GM12801 (cell line): ENCODE measurements around the gene TBC1D8.

ENCODE experiments used
- TF ChIP-seq, protein P1 (sequence below): IDR thresholded peaks from one replicate; pipeline ENCODE4 v1.5.1; 2011; ENCODE audit warnings: control low read depth; ENCODE audit not compliant: insufficient read length; ENCODE audit errors: extremely low read depth

The TBC1D8 gene

DNA sequence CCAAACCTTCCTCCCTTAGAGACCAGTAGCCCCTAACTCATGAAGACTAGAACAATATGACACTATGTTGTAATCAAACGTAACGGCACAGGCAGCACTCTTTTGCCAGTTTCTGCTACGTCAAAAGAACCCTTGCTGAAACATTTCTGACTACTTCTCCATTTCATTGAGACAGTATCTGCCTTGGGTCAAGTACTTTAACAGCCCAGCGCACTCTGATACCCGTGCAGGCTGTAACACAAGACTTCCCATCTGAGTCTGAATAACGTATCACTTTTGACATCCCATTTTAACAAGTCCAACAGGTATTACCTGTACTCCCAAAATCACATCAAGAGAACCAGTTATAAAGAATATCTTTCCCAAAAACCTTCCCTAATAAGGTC, 38.4 kb downstream of the TBC1D8 start:
- TF ChIP-seq, protein P1, sequence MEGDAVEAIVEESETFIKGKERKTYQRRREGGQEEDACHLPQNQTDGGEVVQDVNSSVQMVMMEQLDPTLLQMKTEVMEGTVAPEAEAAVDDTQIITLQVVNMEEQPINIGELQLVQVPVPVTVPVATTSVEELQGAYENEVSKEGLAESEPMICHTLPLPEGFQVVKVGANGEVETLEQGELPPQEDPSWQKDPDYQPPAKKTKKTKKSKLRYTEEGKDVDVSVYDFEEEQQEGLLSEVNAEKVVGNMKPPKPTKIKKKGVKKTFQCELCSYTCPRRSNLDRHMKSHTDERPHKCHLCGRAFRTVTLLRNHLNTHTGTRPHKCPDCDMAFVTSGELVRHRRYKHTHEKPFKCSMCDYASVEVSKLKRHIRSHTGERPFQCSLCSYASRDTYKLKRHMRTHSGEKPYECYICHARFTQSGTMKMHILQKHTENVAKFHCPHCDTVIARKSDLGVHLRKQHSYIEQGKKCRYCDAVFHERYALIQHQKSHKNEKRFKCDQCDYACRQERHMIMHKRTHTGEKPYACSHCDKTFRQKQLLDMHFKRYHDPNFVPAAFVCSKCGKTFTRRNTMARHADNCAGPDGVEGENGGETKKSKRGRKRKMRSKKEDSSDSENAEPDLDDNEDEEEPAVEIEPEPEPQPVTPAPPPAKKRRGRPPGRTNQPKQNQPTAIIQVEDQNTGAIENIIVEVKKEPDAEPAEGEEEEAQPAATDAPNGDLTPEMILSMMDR = no peak

DNA sequence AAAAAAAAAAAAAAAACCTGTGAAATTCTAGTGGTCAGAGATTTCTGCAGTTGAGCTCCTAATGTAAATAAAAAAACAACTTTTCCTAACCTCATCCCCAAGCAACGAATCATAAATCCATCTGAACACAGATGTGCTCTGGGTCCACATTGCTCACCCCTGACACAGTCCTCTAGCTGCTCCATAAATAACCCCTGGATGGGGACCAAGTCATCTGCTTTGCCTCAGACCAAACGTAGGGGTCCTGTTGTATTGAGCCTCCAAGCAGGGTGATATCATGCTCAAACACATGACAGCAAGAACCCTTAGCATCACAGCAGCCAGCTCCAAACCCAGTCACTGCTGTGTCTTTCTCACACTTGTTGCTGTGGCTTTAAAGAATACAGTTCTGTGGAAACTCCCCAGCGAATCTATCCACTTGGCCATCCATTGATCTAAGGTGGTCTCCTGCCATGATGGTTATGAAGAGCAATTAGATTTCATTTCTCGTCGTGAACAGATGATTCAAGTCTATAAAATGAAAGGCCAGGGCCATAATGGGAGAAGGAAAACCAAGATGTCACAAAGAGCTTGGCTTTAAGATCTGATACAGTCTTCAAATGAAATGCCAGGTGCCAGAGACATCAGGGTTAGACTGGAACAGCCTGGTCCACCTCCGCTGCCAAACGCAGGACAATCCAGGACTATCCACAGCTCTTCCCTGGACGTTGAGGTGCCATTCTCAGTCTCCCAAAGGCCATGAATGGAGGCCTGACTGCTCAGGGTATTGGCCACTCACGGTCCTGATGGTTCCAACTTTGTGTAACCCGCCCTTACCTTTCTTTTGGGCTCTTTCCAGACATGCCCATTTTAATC, 39.0 kb downstream of the TBC1D8 start:
- TF ChIP-seq, protein P1 = no peak

DNA sequence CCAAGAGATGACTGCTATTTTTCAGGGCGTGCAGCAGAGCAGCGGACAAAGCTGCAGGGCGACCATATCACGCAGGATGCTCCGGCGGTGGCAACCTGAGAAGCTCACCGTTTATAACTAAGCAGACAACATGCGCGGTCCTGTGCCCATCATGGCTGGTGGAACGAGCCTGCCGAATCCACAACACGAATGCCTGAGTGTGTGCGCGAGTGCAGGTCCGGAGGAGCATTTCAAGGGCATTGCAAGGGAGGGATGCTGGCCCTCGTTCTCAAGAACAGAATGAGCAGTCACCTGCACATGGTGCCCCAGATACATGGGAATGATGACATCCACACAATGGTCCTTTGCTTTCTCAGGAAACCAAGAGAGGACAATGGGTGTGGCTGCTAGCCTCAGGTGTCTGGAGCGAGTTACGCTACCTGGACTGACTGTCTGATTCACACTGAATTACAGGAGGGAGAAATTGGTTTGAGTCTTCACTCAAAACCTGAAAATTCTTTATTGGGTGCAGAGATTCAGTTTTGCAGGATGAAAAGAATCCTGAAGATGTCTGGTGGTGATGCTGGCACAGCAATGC, 39.8 kb downstream of the TBC1D8 start:
- TF ChIP-seq, protein P1 = no peak

DNA sequence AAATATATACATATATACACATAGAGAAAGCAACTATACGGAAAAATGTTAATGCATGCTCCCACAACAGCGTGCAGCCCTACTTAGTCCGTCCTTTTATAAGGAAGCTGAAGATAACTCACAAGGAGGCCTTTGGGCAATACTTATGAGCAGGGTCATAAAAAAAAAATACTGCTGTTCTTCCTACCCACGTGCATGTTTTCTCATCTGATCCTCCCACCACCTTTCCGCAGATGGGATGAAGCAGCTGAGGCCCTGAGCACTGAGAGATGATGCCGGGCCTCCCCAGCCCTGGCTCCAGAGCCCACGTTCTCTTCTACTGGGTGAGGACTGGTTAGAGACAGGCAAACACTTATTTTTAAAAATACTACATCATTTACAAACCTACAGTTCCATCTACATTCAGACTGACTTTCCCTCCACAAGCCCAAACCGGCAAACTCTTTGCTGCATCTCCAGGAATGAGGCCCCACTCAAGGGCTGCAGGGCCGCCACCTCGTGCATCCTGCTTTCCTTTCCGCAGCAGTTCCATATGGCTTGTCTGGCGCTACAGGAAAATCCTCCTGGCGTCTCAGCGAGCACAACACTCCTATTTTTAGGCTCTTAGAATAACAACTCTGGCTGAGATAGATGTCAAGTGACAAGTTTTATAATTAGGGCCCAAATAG, 41.6 kb downstream of the TBC1D8 start:
- TF ChIP-seq, protein P1 = no peak

DNA sequence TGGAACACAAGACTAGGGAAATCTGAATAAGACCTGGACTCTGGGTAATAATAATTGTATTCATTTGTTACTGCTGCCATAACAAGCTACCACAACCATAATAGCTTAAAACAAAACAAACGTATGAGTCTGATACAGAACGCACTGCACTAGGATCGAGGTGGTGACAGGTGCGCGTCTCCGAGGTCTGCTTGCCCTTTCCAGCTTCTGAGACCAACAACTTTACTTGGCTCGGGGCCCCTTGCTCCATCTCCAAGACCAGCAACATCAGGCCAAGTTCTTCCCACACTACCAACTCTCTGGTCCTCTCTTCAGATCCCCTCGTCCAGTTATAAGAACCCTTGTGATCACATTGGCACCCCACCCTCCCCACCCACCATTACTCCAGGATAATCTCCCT, 42.8 kb downstream of the TBC1D8 start:
- TF ChIP-seq, protein P1 = no peak

DNA sequence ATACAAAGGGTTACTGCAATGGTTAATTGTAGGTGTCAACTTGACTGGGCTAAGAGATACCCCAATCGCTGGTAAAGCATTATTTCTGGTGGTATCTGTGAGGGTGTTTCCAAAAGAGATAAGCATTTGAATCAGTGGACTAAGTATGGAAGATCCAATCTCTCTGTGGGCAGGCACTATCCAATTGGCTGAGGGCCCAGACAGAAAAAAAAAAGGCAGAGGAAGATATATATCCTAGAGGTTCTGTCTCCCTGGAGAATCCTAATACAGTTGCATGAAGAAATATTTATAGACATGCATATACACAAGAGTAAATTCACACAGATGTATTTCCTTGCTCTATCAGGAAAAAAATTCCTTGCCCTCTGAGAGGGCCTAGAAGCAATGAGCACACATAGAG, 43.9 kb downstream of the TBC1D8 start:
- TF ChIP-seq, protein P1 = no peak

DNA sequence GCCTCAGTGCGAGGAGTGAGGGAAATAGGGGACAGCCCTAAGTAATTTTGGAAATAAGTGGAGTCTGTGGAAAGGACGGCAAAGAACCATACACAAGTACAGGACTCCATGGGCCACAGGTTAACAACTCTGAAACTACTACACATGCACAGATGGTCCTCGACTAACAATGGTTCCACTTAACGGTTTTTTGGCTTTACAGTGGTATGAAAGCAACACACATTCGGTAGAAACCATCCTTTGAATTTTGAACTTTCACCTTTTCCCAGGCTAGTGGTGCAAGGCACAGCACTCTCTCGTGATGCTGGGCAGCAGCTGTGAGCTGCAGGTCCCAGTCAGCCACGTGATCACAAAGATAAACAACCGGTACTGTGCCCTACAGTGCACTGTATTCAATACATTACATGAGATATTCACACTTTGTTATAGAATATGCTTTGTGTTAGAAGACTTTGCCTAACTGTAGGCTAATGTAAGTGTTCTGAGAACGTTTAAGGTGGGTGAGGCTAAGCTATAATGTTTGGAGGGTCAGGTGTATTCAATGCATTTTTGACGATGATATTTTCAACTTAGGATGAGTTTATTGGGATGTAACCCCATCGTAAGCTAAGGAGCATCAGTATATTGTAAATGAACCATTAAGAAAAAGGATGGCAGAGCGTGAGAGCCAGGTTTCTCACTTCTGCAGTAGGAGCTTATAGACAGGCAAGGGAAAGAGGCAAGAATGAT, 44.6 kb downstream of the TBC1D8 start:
- TF ChIP-seq, protein P1 = no peak
